OCI-M1 (cell line): ENCODE measurements around the gene OTOA.
A peak's percentile ranks its signal among the peaks of the same experiment; 100 is the strongest.
"Not testable (repeated sequence)": the region's sequence is repeated elsewhere in the genome, so short reads cannot be mapped to it uniquely, and the experiment has no call there.

Source experiments
- DNase-seq: peaks from one replicate; lab custom pipeline; 2025; lab: John Stamatoyannopoulos, UW

Gene OTOA

GRCh38 chr16:21663889-21664647 lies at the start of gene OTOA:
TSS of gene OTOA (plus strand) at chr16:21663968. CDS start at chr16:21678515, 14,547 bp downstream.
- DNase-seq: no peak

GRCh38 chr16:21614896-21615295 lies 48.9 kb upstream of the OTOA start:
- peak; percentile 35 for DNase-seq

GRCh38 chr16:21617607-21618006 lies 46.2 kb upstream of the OTOA start:
- DNase-seq: peak; percentile 59

- DNase-seq: no peak
Measured at GRCh38 chr16:21618281-21618680, 45.5 kb upstream of the OTOA start.

- peak; percentile 49 for DNase-seq
Measured at GRCh38 chr16:21619765-21620425, 43.9 kb upstream of the OTOA start.

DNA sequence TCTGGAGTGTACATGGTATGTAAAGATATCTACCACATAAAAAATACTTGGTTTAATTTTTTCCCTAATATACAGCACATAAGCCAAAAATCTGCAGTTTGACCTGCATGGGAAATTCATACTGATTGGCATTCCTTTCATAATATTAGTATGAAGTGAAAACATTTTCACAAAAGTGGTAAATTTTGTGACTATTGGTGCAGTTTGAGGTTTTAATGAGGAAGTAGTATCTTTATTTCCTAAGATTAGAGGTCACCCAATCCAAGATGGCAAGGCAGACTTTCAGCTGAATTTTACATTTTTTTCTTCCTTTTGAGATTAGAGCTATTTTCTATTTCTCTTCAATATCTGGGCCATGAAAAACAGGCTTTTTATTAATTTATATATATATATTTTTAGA lies 43.2 kb upstream of the OTOA start:
- peak; percentile 18 for DNase-seq

DNA sequence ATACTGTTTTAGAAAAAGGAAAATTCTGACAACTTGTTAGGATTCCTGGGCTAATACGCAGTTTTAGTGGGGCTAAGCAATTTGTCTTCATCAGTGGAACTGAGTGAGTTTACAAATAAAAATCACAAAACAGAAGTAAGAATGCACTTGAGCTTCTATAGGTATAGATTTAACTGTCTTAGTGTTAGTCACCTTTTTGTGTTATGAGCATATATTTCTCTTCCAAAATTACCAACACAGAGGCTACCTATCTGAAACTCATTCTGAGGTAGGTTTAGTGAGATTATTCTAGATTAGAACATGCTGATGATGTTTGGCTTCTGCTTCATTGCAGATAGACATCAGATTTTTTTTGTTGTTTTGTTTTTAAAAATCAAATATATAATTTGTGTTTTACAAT lies 41.2 kb upstream of the OTOA start:
- no peak for DNase-seq

- DNase-seq: no peak
Measured at GRCh38 chr16:21625026-21625425, 38.7 kb upstream of the OTOA start.

GRCh38 chr16:21626659-21627277 lies 37.0 kb upstream of the OTOA start:
- no peak for DNase-seq

GRCh38 chr16:21628121-21628726 lies 35.5 kb upstream of the OTOA start:
- no peak for DNase-seq

DNA sequence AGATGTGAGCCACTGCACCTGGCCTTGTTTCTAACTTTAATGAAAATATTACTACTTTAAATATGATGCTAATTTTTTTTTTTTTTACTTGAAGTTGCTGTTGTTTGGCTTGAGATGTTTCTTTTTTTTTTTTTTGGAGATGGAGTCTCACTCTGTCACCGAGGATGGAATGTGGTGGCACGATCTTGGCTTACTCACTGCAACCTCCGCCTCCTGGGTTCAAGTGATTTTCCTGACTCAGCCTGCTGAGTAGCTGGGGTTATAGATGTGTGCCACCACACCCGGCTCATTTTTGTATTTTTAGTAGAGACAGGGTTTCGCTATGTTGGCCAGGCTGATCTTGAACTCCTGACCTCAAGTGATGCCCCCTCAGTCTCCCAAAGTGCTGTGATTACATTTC lies 35.0 kb upstream of the OTOA start:
- DNase-seq: no peak

- not testable (repeated sequence) for DNase-seq
Measured at GRCh38 chr16:21629616-21630539, 33.9 kb upstream of the OTOA start.

DNA sequence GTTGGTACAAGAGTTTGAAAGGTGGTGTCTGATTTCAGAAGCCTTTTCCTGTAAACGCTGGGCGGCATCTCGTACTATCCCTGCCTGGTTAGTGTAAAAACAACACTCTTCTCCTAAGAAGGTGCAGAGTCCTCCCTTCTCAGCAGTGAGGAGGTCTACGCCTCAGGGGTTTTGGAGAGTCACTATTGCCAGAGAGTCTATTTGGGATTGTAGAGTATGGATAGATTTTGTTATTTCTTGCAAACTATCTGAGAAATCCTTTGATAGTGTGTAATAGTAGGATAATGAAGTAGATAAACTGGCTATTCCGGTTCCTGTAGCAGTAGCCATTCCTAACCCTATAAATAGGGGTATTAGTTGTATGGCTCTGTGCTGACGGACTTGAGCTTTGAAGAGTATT lies 32.9 kb upstream of the OTOA start:
- DNase-seq: not testable (repeated sequence)

DNA sequence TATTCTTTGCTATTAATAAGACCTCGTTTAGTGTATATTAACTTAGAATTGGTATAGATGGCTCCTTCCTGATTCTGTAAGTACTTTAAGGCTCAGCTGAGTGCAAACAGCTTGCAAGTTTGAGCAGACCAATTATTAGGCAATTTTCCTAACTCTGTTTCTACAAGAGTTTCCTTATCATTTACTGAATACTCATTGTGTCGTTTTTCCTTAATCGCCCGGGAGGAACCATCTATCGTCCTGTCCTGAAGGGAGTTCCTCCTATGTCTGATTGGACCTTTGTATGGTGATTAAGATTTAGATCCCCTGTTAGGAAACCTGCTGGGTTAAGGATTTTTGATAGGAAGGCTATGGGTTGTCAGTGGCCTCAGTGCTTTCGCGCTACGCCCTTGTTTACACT lies 32.4 kb upstream of the OTOA start:
- DNase-seq: not testable (repeated sequence)

- not testable (repeated sequence) for DNase-seq
Measured at GRCh38 chr16:21631951-21632575, 31.7 kb upstream of the OTOA start.

GRCh38 chr16:21634216-21634615 lies 29.6 kb upstream of the OTOA start:
- no peak for DNase-seq

GRCh38 chr16:21635694-21636093 lies 28.1 kb upstream of the OTOA start:
- not testable (repeated sequence) for DNase-seq

DNA sequence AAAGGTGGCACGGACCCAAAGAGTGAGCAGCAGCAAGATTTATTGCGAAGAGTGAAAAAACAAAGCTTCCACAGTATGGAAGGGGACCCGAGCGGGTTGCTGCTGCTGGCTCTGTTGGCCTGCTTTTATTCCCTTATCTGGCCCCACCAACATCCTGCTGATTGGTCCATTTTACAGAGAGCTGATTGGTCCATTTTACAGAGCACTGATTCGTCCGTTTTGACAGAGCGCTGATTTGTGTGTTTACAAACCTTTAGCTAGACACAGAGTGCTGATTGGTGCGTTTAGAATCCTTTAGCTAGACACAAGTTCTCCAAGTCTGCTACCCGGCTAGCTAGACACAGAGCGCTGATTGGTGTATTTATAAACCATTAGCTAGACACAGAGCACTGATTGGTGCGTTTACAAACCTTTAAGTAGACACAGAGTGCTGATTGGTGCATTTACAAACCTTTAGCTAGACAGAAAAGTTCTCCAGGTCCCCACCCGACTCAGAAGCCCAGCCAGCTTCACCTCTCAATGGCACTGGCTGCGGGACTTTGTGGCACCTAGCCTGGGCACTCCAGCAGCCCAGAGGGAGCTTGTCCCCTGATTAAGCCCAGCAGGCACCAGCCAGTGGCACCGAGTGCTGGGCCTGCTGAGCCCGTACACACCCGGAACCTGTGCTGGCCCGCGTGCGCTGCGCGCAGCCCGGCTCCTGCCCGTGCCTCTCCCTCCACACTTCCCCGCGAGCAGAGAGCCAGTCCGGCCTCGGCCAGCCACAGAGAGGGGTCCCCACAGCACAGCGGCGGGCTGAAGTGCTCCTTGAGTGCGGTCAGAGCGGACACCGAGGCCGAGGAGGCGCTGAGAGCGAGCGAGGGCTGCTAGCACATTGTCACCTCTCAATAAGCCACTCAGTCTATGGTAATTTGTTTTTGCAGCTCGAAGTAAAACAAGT lies 26.5 kb upstream of the OTOA start:
- DNase-seq: no peak

- DNase-seq: no peak
Measured at GRCh38 chr16:21638573-21638975, 25.2 kb upstream of the OTOA start.

DNA sequence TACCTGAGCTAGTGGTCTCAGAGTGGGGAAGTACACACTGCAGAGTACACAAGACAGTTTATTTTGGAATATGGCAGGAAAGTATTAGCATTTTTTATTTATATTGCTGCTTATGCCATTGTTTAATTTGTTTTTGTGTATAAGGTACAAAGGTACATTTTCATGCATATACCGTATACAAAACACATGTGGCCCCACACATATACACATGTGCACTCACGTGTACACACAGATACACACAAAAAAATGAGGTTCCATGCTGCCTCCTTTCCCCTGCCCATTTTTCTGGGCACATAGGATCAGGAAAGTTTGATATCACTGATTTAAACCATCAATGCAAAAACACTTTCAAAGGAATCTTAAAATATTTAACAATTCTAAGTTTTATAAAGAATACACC lies 24.3 kb upstream of the OTOA start:
- no peak for DNase-seq
